ENCODE results near the gene PPP1R10. TPM values are rescaled to one million over a fixed set of nuclear protein-coding genes. Genes with fewer than 3 reads are reported as not detected.
"Not testable (repeated sequence)": the region's sequence is repeated elsewhere in the genome, so short reads cannot be mapped to it uniquely, and the experiment has no call there.

Gene PPP1R10
- total RNA-seq, 1 experiment from 2014 or later = 103 TPM

DNA sequence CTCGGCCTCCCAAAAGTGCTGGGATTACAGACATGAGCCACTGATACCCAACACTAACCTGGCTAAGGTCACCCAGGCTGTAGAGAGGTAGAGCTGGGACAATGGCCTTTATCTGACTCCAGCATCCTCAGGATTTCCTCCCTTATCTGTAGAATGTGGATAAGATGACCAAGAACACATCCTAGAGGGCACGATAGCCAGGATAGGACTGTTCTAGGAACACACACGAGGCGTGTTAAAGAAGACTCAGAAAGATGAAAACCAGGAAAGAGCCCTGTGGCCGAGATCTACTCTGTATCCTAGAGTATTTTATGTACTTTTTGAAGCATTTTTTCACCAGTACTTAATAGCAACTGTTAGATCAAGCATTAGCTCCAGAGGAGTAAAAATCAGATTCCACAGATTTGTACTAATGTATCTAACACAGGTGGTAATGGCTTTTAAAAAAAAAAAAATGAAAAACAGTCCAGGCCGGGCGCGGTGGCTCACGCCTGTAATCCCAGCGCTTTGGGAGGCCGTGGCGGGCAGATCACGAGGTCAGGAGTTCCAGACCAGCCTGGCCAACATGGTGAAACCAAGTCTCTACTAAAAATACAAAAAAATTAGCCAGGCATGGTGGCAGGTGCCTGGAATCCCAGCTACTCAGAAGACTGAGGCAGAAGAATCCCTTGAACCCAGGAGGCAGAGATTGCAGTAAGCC lies 17.3 kb downstream of the PPP1R10 start:
- no peaks in the 10 kb centered on the region for H3K9me3 Mint-ChIP-seq (ENCODE audit: unreplicated experiment)
- intact Hi-C loops (cut with micrococcal nuclease) = no loop called here

DNA sequence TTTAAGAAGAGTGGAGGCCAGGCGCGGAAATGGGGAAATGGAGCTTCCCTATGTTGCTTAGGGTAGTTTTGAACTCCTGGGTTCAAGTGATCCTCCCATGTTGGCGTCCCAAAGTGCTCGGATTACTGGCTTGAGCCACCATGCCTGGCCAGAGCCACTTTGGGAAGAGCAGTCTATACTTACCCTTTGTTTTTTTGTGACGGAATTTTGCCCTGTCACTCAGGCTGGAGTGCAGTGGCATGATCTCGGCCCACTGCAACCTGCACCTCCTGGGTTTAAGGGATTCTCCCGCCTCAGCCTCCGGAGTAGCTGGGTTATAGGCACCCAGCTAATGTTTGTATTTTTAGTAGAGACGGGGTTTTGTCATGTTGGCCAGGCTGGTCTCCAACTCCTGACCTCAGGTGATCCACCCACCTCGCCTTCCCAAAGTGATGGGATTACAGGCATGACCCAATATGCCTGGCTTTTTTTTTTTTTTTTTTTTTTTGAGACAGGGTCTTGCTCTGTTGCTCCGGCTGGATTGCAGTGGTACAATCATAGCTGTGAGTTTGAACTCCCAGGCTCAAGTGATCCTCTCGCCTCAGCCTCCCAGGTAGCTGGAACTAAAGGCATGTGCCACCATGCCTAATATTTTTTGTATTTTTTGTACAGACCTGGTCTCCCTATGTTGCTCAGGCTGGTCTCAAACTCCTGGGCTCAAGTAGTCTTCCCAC lies 18.0 kb downstream of the PPP1R10 start:
- BruUV-seq (replicated peaks) = no TSS peak
- Mint-ChIP-seq H3K27ac (ENCODE audit: low read depth, unreplicated experiment) (no peak overlapping the region), H3K27me3 (ENCODE audit: insufficient read depth, unreplicated experiment) (no peaks in the 10 kb centered on the region), H3K4me3 (ENCODE audit: unreplicated experiment) (no peak overlapping the region), H3K9me3 (ENCODE audit: unreplicated experiment) (no peaks in the 10 kb centered on the region), H3K36me3 (ENCODE audit: insufficient read depth, unreplicated experiment) (peaks cover 78% of the 10 kb centered on the region), H3K4me1 (ENCODE audit: insufficient read depth, unreplicated experiment) (no peaks in the 10 kb centered on the region)
- intact Hi-C loops (cut with micrococcal nuclease) = no loop called here
- no peak for DNase-seq (ENCODE audit: unreplicated experiment)
- CTCF ChIA-PET = interaction anchor here (0.7 to 3.2 kb wide), 6 partner anchors 11 to 123 kb away, joined by 3 to 23 read pairs (median 4); partner anchors contain the start of gene ABCF1
- TF ChIP-seq, protein P1, sequence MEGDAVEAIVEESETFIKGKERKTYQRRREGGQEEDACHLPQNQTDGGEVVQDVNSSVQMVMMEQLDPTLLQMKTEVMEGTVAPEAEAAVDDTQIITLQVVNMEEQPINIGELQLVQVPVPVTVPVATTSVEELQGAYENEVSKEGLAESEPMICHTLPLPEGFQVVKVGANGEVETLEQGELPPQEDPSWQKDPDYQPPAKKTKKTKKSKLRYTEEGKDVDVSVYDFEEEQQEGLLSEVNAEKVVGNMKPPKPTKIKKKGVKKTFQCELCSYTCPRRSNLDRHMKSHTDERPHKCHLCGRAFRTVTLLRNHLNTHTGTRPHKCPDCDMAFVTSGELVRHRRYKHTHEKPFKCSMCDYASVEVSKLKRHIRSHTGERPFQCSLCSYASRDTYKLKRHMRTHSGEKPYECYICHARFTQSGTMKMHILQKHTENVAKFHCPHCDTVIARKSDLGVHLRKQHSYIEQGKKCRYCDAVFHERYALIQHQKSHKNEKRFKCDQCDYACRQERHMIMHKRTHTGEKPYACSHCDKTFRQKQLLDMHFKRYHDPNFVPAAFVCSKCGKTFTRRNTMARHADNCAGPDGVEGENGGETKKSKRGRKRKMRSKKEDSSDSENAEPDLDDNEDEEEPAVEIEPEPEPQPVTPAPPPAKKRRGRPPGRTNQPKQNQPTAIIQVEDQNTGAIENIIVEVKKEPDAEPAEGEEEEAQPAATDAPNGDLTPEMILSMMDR (IDR thresholded peaks at IDR 0.05; ENCODE audit: unreplicated experiment) = no peak
- POLR2A ChIA-PET = interaction anchor here (0.9 to 7.3 kb wide), 8 partner anchors 7 to 36 kb away, joined by 3 to 107 read pairs (median 12); partner anchors contain the start of genes MRPS18B and PPP1R10

More for the DNA sequence above, 17.3 kb downstream of the PPP1R10 start:
- ChIA-PET POLR2A (interaction anchor here (0.7 to 7.3 kb wide), 8 partner anchors 9 to 114 kb away, joined by 3 to 107 read pairs (median 4); partner anchors contain the start of genes MRPS18B and PPP1R10), CTCF (interaction anchor here (0.6 to 2.4 kb wide), 4 partner anchors 10 to 172 kb away, joined by 3 to 8 read pairs (median 4); no protein-coding TSS in a partner anchor)
- no peak overlapping the region for H3K27ac Mint-ChIP-seq (ENCODE audit: low read depth, unreplicated experiment)
- TF ChIP-seq, protein P1 (IDR thresholded peaks at IDR 0.05; ENCODE audit: unreplicated experiment) = no peak
- no peaks in the 10 kb centered on the region for H3K4me1 Mint-ChIP-seq (ENCODE audit: insufficient read depth, unreplicated experiment)
- no peak overlapping the region for H3K4me3 Mint-ChIP-seq (ENCODE audit: unreplicated experiment)
- BruUV-seq (replicated peaks) = no TSS peak
- no peaks in the 10 kb centered on the region for H3K27me3 Mint-ChIP-seq (ENCODE audit: insufficient read depth, unreplicated experiment)
- H3K36me3 Mint-ChIP-seq (ENCODE audit: insufficient read depth, unreplicated experiment) = peaks cover 80% of the 10 kb centered on the region
- peak; percentile 12 for DNase-seq (ENCODE audit: unreplicated experiment)

DNA sequence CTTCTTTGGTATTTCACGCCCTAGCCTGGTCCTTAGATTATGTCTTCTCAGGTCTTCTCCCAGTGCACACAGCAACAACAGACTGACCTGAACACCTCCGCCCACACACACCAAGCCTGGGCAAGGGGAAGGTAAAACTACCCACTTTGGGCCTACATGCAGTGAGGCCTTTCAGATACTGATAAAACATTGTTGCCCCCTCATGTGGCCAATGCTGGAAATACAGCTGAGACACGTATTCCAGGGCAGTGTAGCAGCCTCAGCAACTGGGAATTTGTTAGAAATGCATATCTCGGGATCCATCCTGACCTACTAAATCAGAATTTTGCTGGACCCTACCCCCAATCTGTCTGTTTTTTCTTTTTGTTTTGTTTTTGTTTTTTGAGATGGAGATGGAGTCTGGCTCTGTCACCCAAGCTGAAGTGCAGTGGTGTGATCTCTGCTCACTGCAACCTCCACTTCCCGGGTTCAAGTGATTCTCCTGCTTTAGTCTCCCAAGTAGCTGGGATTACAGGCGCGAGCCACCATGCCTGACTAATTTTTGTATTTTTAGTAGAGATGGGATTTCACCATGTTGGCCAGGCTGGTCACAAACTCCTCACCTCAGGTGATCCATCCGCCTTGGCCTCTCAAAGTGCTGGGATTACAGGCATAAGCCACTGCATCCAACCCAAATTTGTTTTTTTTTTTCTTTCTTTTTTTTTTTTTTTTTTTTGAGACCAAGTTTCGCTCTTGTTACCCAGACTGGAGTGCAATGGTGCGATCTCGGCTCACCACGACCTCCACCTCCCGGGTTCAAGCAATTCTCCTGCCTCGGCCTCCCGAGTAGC lies 19.5 kb downstream of the PPP1R10 start:
- ChIA-PET CTCF (interaction anchor here (0.7 to 3.2 kb wide), 20 partner anchors 10 to 1188 kb away, joined by 3 to 23 read pairs (median 4); partner anchors contain the start of gene ABCF1), POLR2A (interaction anchor here (0.7 to 7.3 kb wide), 15 partner anchors 9 to 125 kb away, joined by 3 to 107 read pairs (median 5); partner anchors contain the start of genes ABCF1, MRPS18B and PPP1R10)
- DNase-seq (ENCODE audit: unreplicated experiment) = peak; percentile 89
- not testable (repeated sequence) for H3K4me1 Mint-ChIP-seq (ENCODE audit: insufficient read depth, unreplicated experiment); H3K4me3 Mint-ChIP-seq (ENCODE audit: unreplicated experiment); H3K27me3 Mint-ChIP-seq (ENCODE audit: insufficient read depth, unreplicated experiment); H3K9me3 Mint-ChIP-seq (ENCODE audit: unreplicated experiment); H3K27ac Mint-ChIP-seq (ENCODE audit: low read depth, unreplicated experiment)
- BruUV-seq (replicated peaks) = TSS peak; percentile 1
- peaks cover 68% of the 10 kb centered on the region for H3K36me3 Mint-ChIP-seq (ENCODE audit: insufficient read depth, unreplicated experiment)
- intact Hi-C loops (cut with micrococcal nuclease) = loop anchor here (1.0 kb wide), 1 partner anchor 114 kb away; no protein-coding TSS in a partner anchor
- TF ChIP-seq, protein P1 (IDR thresholded peaks at IDR 0.05; ENCODE audit: unreplicated experiment) = peak; percentile 62
